Thoracic aorta (tissue), 2 donors: Measurements from ENCODE around the gene SPATA31D4. TPM values are rescaled to one million over a fixed set of nuclear protein-coding genes. Genes with fewer than 3 reads are reported as not detected.
"Not testable (repeated sequence)": the region's sequence is repeated elsewhere in the genome, so short reads cannot be mapped to it uniquely, and the experiment has no call there.

Experiments
- ATAC-seq: fragments of 150-250 bp; one replicate; pipeline ENCODE4 v1.8.0; 2017; ENCODE audit warnings: low read depth; ENCODE audit not compliant: insufficient number of reproducible peaks, low FRiP score
- DNase-seq: peaks from one replicate; pipeline ENCODE4 v3.0.0-alpha.2; 2020; ENCODE audit warnings: low spot score
- H3K27ac ChIP-seq, 2 donors: fragments of 200-600 bp; sonication (generic); 1 replicate in 1 of 2; 2 replicates in 1 of 2; pipeline ENCODE4 v1.5.1; 2016; ENCODE audit warnings: mild to moderate bottlenecking in 2 of 2, moderate library complexity in 2 of 2
- H3K27me3 ChIP-seq: fragments of 200-600 bp; sonication (generic); replicated peaks from 2 replicates; pipeline ENCODE4 v1.6.0; 2016; ENCODE audit warnings: mild to moderate bottlenecking; ENCODE audit not compliant: insufficient read depth
- H3K36me3 ChIP-seq: fragments of 200-600 bp; sonication (generic); one replicate; pipeline ENCODE4 v1.5.1; 2016
- H3K4me1 ChIP-seq, 2 donors: fragments of 200-600 bp; sonication (generic); 1 replicate in 1 of 2; 2 replicates in 1 of 2; pipeline versions ENCODE4 v1.5.1 to v1.6.0; 2016; ENCODE audit warnings: low read depth in 2 of 2, mild to moderate bottlenecking in 1 of 2; ENCODE audit not compliant: control insufficient read depth in 1 of 2
- H3K4me3 ChIP-seq: fragments of 200-600 bp; sonication (generic); 2 replicates; pipeline ENCODE4 v1.5.1; 2016; ENCODE audit warnings: mild to moderate bottlenecking
- H3K9me3 ChIP-seq: fragments of 200-600 bp; sonication (generic); 2 replicates; pipeline ENCODE4 v1.5.1; 2016
- total RNA-seq, 2 donors: library from RNA; depleted of rRNA; stranded (reverse); fragments of >200 nt; gene quantifications; one replicate each; pipeline versions ENCODE4 v1.1.0 to v1.2.3, GENCODE V29; 2016
- TF ChIP-seq, protein P1 (sequence below): fragments of 200-600 bp; sonication (generic); IDR thresholded peaks from one replicate; pipeline ENCODE4 v1.5.1; 2019; ENCODE audit warnings: antibody characterized with exemption

SPATA31D4 gene
- total RNA-seq, 2 donors from 2014 or later = not detected

DNA sequence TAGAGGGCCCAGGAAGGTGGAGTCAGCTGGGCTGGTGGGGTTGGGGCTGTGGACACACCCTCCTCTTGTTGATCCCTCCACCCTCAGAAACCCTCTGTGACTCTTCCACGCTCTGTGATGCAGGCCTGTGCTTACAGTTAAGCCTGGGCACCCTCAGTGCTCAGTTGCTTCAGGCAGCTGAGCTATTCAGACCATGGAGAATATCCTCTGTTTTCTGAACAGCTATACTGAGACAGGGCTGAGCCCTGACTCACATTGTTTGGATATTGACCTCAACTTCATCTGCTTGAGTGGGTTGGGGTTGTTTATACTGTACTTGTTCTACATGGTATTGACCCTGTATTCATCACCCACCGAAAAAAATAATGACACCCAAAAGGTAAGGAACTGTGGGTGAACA lies 15.2 kb downstream of the SPATA31D4 start, which contains the start of gene SPATA31D3:
Gene SPATA31D3, plus strand, starts transcription at position 108 of the 400 bp plus-strand sequence. Its CDS starts 86 bp downstream, at position 194.
- not testable (repeated sequence) for H3K27me3 ChIP-seq, ATAC-seq, H3K36me3 ChIP-seq, H3K9me3 ChIP-seq, H3K4me3 ChIP-seq, DNase-seq, H3K27ac ChIP-seq, H3K4me1 ChIP-seq

DNA sequence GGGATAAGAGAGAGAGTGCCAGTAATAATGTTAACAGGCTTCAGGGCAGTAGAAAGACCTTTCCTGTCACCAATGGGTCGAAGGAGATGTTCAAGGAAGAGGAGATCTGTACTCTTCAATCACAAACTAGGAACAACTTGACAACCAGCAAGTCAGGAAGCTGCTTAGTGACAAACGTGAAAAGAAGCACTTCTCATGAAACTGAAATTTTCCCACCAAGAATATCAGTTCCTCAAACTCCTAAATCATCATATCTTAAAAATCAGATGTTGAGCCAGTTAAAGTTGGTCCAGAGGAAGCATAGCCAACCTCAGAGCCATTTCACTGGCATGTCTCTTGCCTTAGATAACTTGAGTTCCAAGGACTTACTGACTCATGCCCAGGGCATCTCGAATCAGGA lies 20.4 kb downstream of the SPATA31D4 start:
- ATAC-seq, H3K27ac ChIP-seq, H3K27me3 ChIP-seq: not testable (repeated sequence)

DNA sequence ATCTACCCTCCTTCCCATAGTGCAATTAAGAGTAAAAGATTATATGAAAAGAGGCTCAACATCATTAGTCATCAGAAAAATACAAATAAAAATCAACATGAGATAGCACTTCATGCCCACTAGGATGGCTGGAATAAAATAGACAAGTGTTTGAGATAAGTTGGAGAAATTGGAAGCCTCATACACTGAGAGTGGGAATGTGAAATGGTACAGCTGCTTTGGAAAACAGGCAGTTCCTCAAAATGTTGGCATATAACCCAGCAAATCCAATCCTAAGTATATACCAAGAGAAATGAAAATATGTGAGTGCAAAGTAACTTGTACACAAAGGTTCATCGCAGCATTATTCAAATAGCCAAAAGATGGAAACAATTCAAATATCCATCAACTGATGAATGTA lies 24.9 kb downstream of the SPATA31D4 start:
- ATAC-seq (no peak), DNase-seq (no peak)
- no peaks in the 10 kb centered on the region for H3K27me3 ChIP-seq
- no peaks in the 10 kb centered on the region for H3K4me1 ChIP-seq
- TF ChIP-seq, protein P1, sequence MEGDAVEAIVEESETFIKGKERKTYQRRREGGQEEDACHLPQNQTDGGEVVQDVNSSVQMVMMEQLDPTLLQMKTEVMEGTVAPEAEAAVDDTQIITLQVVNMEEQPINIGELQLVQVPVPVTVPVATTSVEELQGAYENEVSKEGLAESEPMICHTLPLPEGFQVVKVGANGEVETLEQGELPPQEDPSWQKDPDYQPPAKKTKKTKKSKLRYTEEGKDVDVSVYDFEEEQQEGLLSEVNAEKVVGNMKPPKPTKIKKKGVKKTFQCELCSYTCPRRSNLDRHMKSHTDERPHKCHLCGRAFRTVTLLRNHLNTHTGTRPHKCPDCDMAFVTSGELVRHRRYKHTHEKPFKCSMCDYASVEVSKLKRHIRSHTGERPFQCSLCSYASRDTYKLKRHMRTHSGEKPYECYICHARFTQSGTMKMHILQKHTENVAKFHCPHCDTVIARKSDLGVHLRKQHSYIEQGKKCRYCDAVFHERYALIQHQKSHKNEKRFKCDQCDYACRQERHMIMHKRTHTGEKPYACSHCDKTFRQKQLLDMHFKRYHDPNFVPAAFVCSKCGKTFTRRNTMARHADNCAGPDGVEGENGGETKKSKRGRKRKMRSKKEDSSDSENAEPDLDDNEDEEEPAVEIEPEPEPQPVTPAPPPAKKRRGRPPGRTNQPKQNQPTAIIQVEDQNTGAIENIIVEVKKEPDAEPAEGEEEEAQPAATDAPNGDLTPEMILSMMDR = no peak
- H3K36me3 ChIP-seq = no peaks in the 10 kb centered on the region
- H3K9me3 ChIP-seq = peaks cover 10% of the 10 kb centered on the region
- H3K4me3 ChIP-seq = no peak overlapping the region
- H3K27ac ChIP-seq = no peak overlapping the region

More for the DNA sequence above, 20.4 kb downstream of the SPATA31D4 start:
- H3K4me3 ChIP-seq, H3K4me1 ChIP-seq, DNase-seq, H3K9me3 ChIP-seq, H3K36me3 ChIP-seq: not testable (repeated sequence)

DNA sequence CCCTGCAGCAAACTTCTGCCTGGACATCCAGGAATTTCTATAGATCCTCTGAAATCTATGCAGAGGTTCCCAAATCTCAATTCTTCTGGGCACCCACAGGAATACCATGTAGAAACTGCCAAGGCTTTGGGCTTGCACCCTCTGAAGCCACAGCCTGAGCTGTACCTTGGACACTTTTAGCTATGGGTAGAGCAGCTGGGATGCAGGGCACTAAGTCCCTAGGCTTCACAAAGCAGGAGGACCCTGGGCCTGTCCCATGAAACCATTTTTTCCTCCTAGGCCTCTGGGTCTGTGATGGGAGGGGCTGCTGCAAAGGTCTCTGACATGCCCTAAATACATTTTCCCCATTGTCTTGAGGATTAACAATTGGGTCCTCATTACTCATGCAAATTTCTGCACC lies 27.4 kb downstream of the SPATA31D4 start:
- no peaks in the 10 kb centered on the region for H3K4me1 ChIP-seq
- H3K27ac ChIP-seq = no peak overlapping the region
- H3K36me3 ChIP-seq = no peaks in the 10 kb centered on the region
- no peaks in the 10 kb centered on the region for H3K27me3 ChIP-seq
- DNase-seq (no peak), ATAC-seq (no peak)
- TF ChIP-seq, protein P1 = no peak
- H3K9me3 ChIP-seq = peaks cover 10% of the 10 kb centered on the region
- H3K4me3 ChIP-seq = no peak overlapping the region

DNA sequence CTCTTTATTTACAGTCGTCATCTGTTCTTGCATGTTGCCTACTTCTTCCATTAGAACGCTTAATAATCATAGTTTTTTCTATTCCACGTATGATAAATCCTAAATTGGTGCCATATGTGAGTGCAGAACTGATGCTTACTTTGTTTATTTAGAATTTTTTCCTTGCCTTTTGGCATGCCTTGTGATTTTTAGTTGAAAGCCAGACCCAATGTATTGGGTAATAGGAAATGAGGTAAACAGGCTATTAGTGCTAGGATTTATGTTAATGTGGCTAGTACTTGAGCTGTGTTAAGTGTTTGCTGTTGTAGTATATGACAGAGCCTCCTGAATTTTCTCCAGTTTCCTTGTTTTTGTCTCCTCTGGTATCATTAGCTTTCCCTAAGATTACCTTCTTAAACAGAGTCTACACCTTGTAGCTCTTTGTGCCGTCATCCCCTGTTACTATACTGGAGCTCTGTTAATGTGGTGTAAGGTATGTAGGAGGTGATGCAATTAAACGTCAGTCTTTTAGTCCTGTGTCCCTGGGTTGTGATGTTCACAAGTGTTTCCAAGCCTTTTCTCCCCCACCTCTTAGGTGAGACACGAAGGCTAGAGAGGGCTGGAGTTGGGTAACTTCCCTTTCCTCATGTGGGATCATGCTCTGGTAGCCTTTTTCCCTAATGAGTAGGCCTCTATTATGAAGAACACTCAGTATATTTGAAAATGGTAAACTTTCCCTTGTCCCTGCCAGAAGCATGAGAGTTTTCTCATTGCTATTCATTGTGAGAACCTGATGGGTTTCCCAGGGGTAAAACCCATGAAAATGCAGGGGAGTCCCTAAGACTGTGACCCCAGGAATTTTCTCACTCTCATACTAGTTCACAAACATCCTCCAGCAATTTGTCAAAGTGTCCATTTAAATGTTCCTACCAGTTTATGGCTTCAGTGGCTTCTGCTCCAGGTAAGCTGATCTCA lies 36.3 kb downstream of the SPATA31D4 start:
- TF ChIP-seq, protein P1 = no peak
- ATAC-seq = no peak
- H3K4me1 ChIP-seq = no peaks in the 10 kb centered on the region
- no peak overlapping the region for H3K27ac ChIP-seq
- no peak overlapping the region for H3K4me3 ChIP-seq
- H3K9me3 ChIP-seq = peaks cover 2% of the 10 kb centered on the region
- no peaks in the 10 kb centered on the region for H3K27me3 ChIP-seq
- H3K36me3 ChIP-seq = no peaks in the 10 kb centered on the region
- no peak for DNase-seq

DNA sequence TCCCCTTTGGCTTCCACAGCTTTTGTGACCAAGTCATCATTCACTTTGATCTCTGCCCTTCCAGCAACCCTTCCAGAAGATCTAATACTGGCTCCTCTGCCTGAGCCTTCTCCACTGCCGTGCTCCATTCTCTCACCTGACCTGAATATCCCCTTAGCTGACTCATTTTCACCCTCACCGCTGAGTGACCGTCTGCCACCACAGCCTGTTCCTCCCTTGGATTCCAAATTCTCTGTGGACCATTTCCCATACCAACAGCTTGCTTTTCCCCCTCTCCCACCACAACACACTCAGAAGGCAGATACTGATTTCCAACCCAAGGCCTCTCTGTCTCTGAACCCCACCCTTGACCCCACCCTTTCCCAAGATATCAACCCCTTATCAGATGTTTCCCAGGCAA lies 39.8 kb downstream of the SPATA31D4 start:
- TF ChIP-seq, protein P1 = no peak
- H3K27me3 ChIP-seq = no peaks in the 10 kb centered on the region
- peaks cover 2% of the 10 kb centered on the region for H3K9me3 ChIP-seq
- ATAC-seq = no peak
- H3K4me1 ChIP-seq = no peaks in the 10 kb centered on the region
- H3K36me3 ChIP-seq = no peaks in the 10 kb centered on the region
- DNase-seq = no peak
- no peak overlapping the region for H3K4me3 ChIP-seq
- no peak overlapping the region for H3K27ac ChIP-seq
